Activated CD4-positive, alpha-beta memory T cell treated with anti-CD3 and anti-CD28 coated beads, Interleukin-2, amount 10 ng/mL, durations not matched to agents 7 days and 5 days (primary cell): Measurements from ENCODE around the gene IL3. TPM values are rescaled to one million over a fixed set of nuclear protein-coding genes. Genes with fewer than 3 reads are reported as not detected.

Source experiments
- CTCF ChIA-PET: fragments of 350-600 bp; sonication (Branson Sonifier 250); formaldehyde crosslinking; loops from one replicate; lab custom pipeline; 2021; ENCODE audit warnings: antibody characterized with exemption, inconsistent platforms; lab: Charles Lee
- POLR2A ChIA-PET: fragments of 350-600 bp; sonication (Branson Sonifier 250); formaldehyde crosslinking; loops from one replicate; lab custom pipeline; 2021; ENCODE audit warnings: antibody characterized with exemption; lab: Charles Lee
- DNase-seq: peaks from one replicate; pipeline ENCODE4 v3.0.0-alpha.2; 2020
- H3K27ac Mint-ChIP-seq: one replicate; pipeline ENCODE4 v1.8.0; 2021; ENCODE audit warnings: mild to moderate bottlenecking, mixed read lengths
- H3K27me3 Mint-ChIP-seq: one replicate; pipeline ENCODE4 v1.8.0; 2021; ENCODE audit warnings: mixed read lengths
- H3K36me3 Mint-ChIP-seq: one replicate; pipeline ENCODE4 v1.8.0; 2021; ENCODE audit warnings: low read depth, mixed read lengths
- H3K4me1 Mint-ChIP-seq: one replicate; pipeline ENCODE4 v1.8.0; 2021; ENCODE audit warnings: mixed read lengths
- H3K4me3 Mint-ChIP-seq: one replicate; pipeline ENCODE4 v1.8.0; 2021; ENCODE audit warnings: mild to moderate bottlenecking, mixed read lengths
- H3K9me3 Mint-ChIP-seq: one replicate; pipeline ENCODE4 v1.8.0; 2021; ENCODE audit warnings: mixed read lengths
- total RNA-seq, 2 experiments: library from RNA; stranded (reverse); gene quantifications; one replicate each; pipeline ENCODE4 v1.2.3, GENCODE V29; 2021

The IL3 gene, protein sequence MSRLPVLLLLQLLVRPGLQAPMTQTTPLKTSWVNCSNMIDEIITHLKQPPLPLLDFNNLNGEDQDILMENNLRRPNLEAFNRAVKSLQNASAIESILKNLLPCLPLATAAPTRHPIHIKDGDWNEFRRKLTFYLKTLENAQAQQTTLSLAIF
- 1 to 10 TPM; 1.4 to 1.6 TPM for total RNA-seq

DNA sequence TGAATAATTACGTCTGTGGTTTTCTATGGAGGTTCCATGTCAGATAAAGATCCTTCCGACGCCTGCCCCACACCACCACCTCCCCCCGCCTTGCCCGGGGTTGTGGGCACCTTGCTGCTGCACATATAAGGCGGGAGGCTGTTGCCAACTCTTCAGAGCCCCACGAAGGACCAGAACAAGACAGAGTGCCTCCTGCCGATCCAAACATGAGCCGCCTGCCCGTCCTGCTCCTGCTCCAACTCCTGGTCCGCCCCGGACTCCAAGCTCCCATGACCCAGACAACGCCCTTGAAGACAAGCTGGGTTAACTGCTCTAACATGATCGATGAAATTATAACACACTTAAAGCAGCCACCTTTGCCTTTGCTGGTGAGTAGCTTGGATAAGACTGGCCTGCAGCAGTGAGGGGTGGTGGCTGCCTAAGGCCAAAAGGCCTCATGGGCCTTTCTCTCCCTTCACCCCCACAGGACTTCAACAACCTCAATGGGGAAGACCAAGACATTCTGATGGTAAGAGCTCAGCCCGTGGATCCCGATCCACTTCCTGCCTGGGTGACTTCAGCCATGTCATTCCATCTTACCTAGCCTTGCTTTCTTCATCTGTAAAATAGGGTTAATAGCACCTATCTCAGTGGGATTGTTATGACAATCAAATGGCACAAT is at the start of gene IL3:
IL3 (plus strand) TSS at position 155 of the 661 bp plus-strand sequence; CDS start at position 207, 52 bp downstream.
- Mint-ChIP-seq H3K9me3 (no peaks in the 10 kb centered on the region), H3K27me3 (peaks cover 8% of the 10 kb centered on the region), H3K36me3 (no peaks in the 10 kb centered on the region), H3K27ac (peak within 1 kb of the TSS; percentile 44), H3K4me1 (peaks cover 74% of the 10 kb centered on the region), H3K4me3 (no peak within 1 kb of the TSS)
- ChIA-PET CTCF (interaction anchor here (0.6 to 5.6 kb wide), 11 partner anchors 7 to 471 kb away, joined by 3 to 79 read pairs (median 3); no protein-coding TSS in a partner anchor), POLR2A (interaction anchor here (0.9 kb wide), 1 partner anchor 427 kb away, joined by 3 read pairs; no protein-coding TSS in a partner anchor)
- DNase-seq, result peak; percentile 15

DNA sequence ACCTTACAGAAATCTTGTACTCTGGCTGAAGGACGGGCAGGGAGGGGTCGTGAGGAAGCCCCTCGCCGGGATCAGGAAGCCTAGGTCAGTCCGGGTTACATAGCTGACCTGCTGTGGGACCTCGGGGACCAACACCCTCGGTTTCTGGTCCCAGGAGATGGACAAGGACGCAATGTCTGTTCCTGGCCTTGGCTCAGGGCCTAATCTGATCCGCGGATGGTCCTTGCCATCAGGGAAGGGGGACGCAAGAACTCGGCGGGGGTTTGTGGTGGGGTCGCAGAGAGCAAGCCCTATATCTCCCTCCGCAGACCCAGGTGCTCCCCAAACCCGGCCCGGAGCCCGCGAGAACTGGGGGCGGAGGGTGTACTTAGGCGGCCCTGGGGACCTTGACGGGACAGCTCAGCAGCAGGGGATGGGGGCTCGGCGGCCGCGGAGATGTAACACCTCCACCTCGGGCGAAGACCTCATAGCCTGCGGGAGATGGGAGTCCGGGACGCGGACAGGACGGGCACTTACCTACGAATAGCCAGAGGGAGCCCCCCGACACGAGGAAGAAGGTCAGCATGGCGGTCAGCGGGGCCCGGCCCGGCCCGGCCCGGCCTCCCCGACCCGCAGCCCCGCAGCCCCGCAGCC is 49.4 kb upstream of the IL3 start:
- ChIA-PET CTCF (interaction anchor here (1.4 to 7.6 kb wide), 2 partner anchors 51 to 422 kb away, joined by 8 to 163 read pairs; no protein-coding TSS in a partner anchor), POLR2A (interaction anchor here (1.1 to 1.5 kb wide), 3 partner anchors 8 to 13 kb away, joined by 4 to 6 read pairs (median 4); no protein-coding TSS in a partner anchor)
- Mint-ChIP-seq H3K4me3 (peak overlapping the region; percentile 56), H3K27ac (no peak overlapping the region), H3K9me3 (no peaks in the 10 kb centered on the region), H3K4me1 (peaks cover 19% of the 10 kb centered on the region), H3K27me3 (peaks cover 68% of the 10 kb centered on the region), H3K36me3 (no peaks in the 10 kb centered on the region)
- DNase-seq, result no peak

DNA sequence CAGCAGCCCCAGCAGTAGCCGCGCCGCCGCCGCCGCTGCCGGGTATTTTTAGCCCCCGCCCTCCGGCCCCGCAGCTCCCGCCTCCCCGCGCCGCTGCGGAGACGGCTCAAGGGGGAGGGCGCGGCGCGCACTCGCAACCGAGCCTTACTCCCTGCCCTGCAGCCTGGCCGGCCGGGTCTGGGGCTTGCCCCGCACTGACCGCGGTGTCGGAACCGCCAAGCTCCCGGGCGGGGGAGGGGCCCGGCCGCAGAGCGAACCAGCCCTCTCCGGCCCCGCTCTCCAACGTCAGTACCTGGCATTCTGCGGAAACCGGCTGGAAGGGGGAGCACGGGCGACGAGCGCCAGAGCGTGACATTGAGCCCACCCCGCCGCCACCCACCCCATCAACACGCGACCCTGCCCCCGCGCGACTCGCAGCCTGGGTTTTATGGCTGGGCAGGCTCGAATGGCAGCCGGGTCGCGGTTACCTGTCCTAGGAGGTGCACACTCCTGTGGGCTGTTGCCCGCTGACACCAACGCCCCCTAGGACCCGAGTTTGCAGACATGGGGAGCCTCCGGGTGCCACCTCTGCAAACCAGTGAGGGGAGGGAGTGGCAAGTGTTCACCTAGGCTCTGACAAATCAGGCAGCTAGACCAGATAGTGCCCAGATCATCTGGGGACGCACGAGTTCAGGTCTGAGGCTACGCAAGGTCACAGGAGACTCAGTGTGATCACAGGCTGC is 48.7 kb upstream of the IL3 start, which contains the start of gene ACSL6:
ACSL6 (minus strand) TSS at position 37 of the 722 bp plus-strand sequence. CDS start 105 bp downstream, outside the sequence.
- H3K4me1 Mint-ChIP-seq, result peaks cover 26% of the 10 kb centered on the region
- no peak within 1 kb of the TSS for H3K27ac Mint-ChIP-seq
- DNase-seq, result peak; percentile 47
- H3K4me3 Mint-ChIP-seq, result peak within 1 kb of the TSS; percentile 56
- ChIA-PET CTCF (interaction anchor here (1.4 to 7.6 kb wide), 2 partner anchors 51 to 423 kb away, joined by 8 to 163 read pairs; no protein-coding TSS in a partner anchor), POLR2A (interaction anchor here (1.1 kb wide), 2 partner anchors 9 to 12 kb away, joined by 4 read pairs; no protein-coding TSS in a partner anchor)
- H3K9me3 Mint-ChIP-seq, result no peaks in the 10 kb centered on the region
- H3K36me3 Mint-ChIP-seq, result no peaks in the 10 kb centered on the region
- H3K27me3 Mint-ChIP-seq, result peaks cover 75% of the 10 kb centered on the region

DNA sequence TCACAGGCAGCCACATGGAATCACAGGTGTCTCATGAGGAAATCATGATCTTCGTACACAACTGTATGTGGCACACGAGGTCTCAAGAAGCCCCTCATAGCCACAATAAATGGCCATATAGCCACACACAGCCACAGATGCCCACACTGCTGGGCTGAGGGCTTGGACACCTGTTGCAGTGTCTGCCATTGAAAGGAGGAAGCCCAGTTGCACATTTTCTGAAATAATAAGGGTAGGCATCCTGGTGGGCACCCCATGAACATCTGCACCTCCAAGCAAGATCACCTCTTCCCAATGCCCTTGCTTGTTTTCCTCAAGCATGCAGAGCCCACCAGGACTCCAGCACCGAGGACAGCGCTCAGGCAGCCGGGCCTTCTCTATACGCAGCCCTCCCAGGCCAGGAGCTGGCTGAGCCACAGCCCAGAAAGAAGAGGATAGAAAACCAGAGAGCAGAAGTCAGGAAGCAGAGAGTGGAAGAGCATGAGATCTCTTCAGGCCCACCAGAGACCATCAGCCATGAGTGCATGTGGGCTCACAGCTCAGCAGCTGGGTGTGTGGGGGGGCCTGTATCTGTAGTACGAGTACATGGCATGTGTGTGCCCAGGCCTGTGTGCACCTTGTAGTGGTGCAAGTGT is 48.0 kb upstream of the IL3 start:
- Mint-ChIP-seq H3K4me3 (peak overlapping the region; percentile 48), H3K27me3 (peaks cover 82% of the 10 kb centered on the region), H3K27ac (no peak overlapping the region), H3K4me1 (peaks cover 31% of the 10 kb centered on the region), H3K9me3 (no peaks in the 10 kb centered on the region), H3K36me3 (no peaks in the 10 kb centered on the region)
- DNase-seq, result peak; percentile 21
- CTCF ChIA-PET, result interaction anchor here (0.5 to 1.4 kb wide), 2 partner anchors 49 to 72 kb away, joined by 3 to 4 read pairs; no protein-coding TSS in a partner anchor
- POLR2A ChIA-PET, result no interaction called here

DNA sequence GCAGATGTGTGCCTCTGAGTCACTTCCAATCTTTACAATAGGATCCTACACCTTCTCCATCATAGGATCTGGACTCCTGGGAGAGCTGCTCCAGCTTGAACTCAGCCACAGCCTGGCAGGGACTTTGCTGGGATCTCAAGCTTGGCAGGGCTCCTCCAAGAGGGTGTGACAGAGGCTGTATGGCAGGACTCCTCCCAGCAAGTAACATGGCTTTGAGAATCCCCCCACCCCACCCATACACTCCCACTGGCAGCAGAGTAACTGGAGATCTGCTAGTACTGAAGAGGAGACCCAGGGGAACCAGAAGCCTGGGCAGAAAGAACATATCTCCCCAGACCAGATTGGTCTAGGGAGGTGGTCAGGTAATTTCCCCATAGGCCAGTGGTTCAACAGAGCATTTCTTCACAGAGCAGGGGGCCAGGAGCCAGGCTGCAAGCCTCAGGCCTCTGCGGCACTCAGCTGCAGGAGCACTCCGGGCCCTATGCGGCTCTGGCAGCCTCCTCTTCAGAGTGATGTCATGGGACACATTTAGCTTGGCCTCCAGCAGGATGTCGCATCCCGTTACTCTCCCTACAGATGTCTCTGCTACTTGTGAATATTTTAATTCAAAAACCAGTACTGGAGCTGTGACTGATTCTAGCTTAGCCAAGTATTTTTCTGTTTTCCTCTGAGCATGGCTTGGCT is 47.3 kb upstream of the IL3 start:
- no peak overlapping the region for H3K4me3 Mint-ChIP-seq
- H3K27ac Mint-ChIP-seq, result no peak overlapping the region
- no peaks in the 10 kb centered on the region for H3K9me3 Mint-ChIP-seq
- ChIA-PET CTCF (interaction anchor here (0.5 to 1.4 kb wide), 3 partner anchors 48 to 72 kb away, joined by 3 to 4 read pairs (median 3); no protein-coding TSS in a partner anchor), POLR2A (interaction anchor here (0.7 kb wide), 1 partner anchor 12 kb away, joined by 3 read pairs; no protein-coding TSS in a partner anchor)
- H3K36me3 Mint-ChIP-seq, result no peaks in the 10 kb centered on the region
- peaks cover 89% of the 10 kb centered on the region for H3K27me3 Mint-ChIP-seq
- peaks cover 35% of the 10 kb centered on the region for H3K4me1 Mint-ChIP-seq
- DNase-seq, result peak; percentile 10

DNA sequence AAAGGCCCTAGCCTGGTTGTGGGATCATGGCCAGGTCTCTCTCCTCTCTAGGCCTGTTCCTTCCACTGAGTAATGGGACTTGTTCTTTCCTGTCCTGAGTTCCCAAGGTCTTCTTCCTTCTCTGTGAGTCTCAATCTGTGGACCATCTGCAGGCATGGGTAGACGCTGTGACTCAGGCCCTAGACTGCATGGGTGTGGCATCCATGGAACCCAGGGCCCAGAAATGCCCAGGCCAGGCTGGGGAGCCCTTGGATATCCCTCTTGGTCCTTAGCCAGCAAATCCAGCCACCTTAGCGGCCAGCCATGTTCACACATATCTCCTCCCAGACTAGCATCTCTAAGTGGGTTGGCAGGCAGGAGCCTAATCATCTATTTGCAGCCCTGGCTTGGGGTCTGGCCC is 46.7 kb upstream of the IL3 start:
- Mint-ChIP-seq H3K9me3 (no peaks in the 10 kb centered on the region), H3K36me3 (no peaks in the 10 kb centered on the region), H3K4me3 (no peak overlapping the region), H3K27me3 (peaks cover 87% of the 10 kb centered on the region), H3K27ac (no peak overlapping the region), H3K4me1 (peaks cover 36% of the 10 kb centered on the region)
- ChIA-PET POLR2A (interaction anchor here (0.7 kb wide), 1 partner anchor 12 kb away, joined by 3 read pairs; no protein-coding TSS in a partner anchor), CTCF (interaction anchor here (0.7 to 1.4 kb wide), 2 partner anchors 48 to 50 kb away, joined by 3 read pairs; no protein-coding TSS in a partner anchor)
- DNase-seq, result peak; percentile 14

DNA sequence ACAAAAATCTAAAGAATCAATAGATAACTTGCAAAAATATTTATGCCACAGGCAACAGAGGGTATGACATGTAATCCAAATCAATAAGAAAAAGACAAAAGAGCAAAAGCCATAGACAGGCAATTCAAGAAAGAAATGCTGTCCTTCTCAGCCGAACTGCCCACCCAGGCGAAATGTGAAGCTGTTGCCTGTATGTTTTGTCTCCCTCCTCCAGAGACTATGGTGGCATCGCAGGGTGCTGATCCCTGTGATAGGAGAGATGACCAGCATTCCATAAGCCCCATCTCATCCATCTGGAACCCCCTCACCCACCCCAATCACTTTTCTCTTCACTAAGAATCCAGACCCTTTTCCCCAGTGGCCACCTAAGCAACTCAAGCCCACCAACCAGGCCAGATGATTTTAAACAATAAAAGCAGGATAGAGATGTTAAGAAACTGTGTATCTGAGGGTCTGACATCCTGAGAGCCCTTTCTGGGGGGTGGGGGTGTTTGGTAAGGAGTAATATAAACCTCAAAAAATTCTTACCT is 43.7 kb upstream of the IL3 start:
- no peaks in the 10 kb centered on the region for H3K36me3 Mint-ChIP-seq
- no peak overlapping the region for H3K27ac Mint-ChIP-seq
- peaks cover 52% of the 10 kb centered on the region for H3K4me1 Mint-ChIP-seq
- ChIA-PET POLR2A (no interaction called here), CTCF (no interaction called here)
- H3K9me3 Mint-ChIP-seq, result no peaks in the 10 kb centered on the region
- H3K27me3 Mint-ChIP-seq, result peaks cover 70% of the 10 kb centered on the region
- no peak for DNase-seq
- H3K4me3 Mint-ChIP-seq, result no peak overlapping the region

DNA sequence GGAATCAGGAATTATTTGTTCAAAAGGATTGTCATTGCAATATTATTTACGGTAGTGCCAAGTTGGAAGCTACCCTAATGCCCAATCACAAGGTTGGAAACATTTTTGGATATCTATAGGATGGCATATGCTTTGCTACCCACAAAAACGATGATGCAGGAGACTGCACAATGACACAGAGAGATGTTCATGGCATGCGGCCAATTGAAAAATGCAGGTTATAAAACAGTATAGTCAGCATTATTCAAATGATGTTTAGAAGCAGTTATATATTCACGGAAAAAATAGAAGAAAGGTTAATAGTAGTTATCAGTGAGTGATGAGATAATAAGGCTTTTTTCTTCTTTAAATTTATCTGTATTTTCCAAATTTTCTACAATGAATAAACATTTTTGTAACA is 43.1 kb upstream of the IL3 start:
- Mint-ChIP-seq H3K27me3 (peaks cover 66% of the 10 kb centered on the region), H3K27ac (no peak overlapping the region)
- POLR2A ChIA-PET, result no interaction called here

DNA sequence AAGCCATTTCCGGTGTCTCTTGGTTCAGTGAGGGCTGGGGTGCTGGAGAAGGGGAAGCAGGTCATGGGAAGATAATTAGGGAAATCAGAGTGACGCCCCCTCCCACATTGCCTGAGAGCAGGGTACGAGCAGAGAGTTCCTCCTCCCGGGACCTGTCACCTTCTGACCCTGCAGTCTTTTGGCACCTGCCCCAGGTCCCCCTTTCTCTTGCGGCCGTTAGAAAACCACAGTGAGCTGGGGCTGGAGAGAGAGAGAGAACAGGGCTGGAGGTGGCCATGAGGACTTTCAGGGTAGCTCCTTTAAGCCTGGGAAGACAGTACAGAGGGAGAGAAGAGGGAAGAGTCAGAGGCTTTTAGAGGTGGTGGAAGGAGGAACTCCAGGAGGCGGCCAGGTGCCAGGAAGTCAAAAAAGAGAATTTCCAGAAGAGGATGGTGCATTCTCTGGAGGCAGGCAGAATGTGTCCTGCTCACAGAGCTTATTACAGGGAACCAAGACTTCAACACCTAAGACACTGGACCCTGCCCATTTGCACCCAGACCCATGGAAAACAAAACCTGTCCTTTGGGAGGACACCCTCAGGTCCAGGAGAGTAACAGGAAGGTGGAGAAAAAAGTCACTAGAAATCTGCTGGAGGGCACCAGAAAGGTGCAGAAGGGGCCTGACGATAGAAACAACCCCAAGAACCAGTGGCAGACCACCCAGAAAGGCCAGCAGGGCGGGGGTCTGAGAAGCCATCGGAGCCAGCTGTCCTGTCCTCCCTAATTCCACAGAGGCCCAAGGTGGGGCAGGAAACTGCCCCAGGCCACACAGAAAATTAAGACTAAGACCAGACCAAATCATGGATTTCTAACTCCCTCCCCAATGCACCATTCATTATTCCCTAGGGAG is 42.5 kb upstream of the IL3 start:
- Mint-ChIP-seq H3K9me3 (no peaks in the 10 kb centered on the region), H3K4me3 (no peak overlapping the region), H3K27me3 (peaks cover 60% of the 10 kb centered on the region), H3K36me3 (no peaks in the 10 kb centered on the region), H3K4me1 (peaks cover 53% of the 10 kb centered on the region), H3K27ac (no peak overlapping the region)
- ChIA-PET CTCF (interaction anchor here (2.1 kb wide), 1 partner anchor 9 kb away, joined by 20 read pairs; no protein-coding TSS in a partner anchor), POLR2A (interaction anchor here (2.1 kb wide), 1 partner anchor 40 kb away, joined by 15 read pairs; no protein-coding TSS in a partner anchor)
- DNase-seq, result no peak

More for the DNA sequence above, 43.1 kb upstream of the IL3 start:
- CTCF ChIA-PET, result no interaction called here
- DNase-seq, result no peak
- Mint-ChIP-seq H3K9me3 (no peaks in the 10 kb centered on the region), H3K4me3 (no peak overlapping the region), H3K4me1 (peaks cover 50% of the 10 kb centered on the region), H3K36me3 (no peaks in the 10 kb centered on the region)

DNA sequence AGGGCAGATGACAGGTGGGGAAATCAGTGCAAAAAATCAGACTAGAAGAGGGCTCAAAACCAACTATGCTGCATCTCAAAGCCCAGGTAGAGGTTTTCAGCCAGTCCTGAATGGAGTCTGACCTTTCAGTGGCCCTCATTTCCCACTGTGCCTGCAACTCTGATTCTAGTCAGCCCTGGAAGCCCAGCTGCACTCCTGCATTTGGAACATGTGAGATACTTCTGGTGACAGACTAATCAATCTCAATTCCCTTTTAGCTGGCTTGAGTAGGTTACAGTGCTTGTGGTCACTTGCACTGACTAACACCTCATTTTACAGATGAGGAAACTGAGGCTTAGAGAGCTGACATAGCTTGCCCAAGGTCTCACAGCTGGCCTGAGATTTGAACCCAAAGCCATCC is 41.1 kb upstream of the IL3 start:
- DNase-seq, result no peak
- ChIA-PET CTCF (interaction anchor here (1.1 to 2.1 kb wide), 5 partner anchors 11 to 430 kb away, joined by 3 to 20 read pairs (median 7); no protein-coding TSS in a partner anchor), POLR2A (interaction anchor here (0.6 to 2.1 kb wide), 10 partner anchors 9 to 487 kb away, joined by 3 to 15 read pairs (median 4); partner anchors contain the start of gene FNIP1)
- H3K4me1 Mint-ChIP-seq, result peaks cover 58% of the 10 kb centered on the region
- peaks cover 48% of the 10 kb centered on the region for H3K27me3 Mint-ChIP-seq
- peak overlapping the region; percentile 96 for H3K27ac Mint-ChIP-seq
- no peaks in the 10 kb centered on the region for H3K9me3 Mint-ChIP-seq
- H3K36me3 Mint-ChIP-seq, result no peaks in the 10 kb centered on the region
- H3K4me3 Mint-ChIP-seq, result no peak overlapping the region
